ENCODE measurements around the gene EXT2. TPM values are rescaled to one million over a fixed set of nuclear protein-coding genes. Genes with fewer than 3 reads are reported as not detected.

EXT2 gene
- total RNA-seq, 1 experiment from 2014 or later: 77.0 TPM

- H3K36me3 ChIP-seq (ENCODE audit: low read depth, low read length): no peaks in the 10 kb centered on the region; the same call in none of the 2 replicates
- H3F3A ChIP-seq (ENCODE audit: low read length, unreplicated experiment): no peaks in the 10 kb centered on the region
- ATAC-seq (no peak), DNase-seq (no peak)
- no peaks in the 10 kb centered on the region for H4K20me1 ChIP-seq (ENCODE audit: low read length)
- no peak overlapping the region for H3K9ac ChIP-seq (ENCODE audit: low read length)
- TF ChIP-seq EZH2 (IDR thresholded peaks at IDR 0.05; ENCODE audit: low read length, unreplicated experiment) (no peak), CTCF (conservative IDR thresholded peaks at IDR 0.05; ENCODE audit: low read depth, low read length) (no peak), EZH2phosphoT487 (IDR thresholded peaks at IDR 0.05; ENCODE audit: borderline replicate concordance, low read length) (no peak)
- H3K79me2 ChIP-seq (ENCODE audit: low read length): no peaks in the 10 kb centered on the region
- H3K27me3 ChIP-seq (ENCODE audit: low read length): no peaks in the 10 kb centered on the region
- no peaks in the 10 kb centered on the region for H3K4me1 ChIP-seq (ENCODE audit: insufficient read depth, low read length)
- no peak overlapping the region for H2AFZ ChIP-seq (ENCODE audit: low read length)
- no peak overlapping the region for H3K4me3 ChIP-seq (ENCODE audit: low read length)
- BruUV-seq (replicated peaks): no TSS peak
- no peak overlapping the region for H3K27ac ChIP-seq (ENCODE audit: low read length)
- H3K9me3 ChIP-seq (ENCODE audit: low read length): no peaks in the 10 kb centered on the region
- no peak overlapping the region for H3K4me2 ChIP-seq (ENCODE audit: low read length)
- ChIA-PET CTCF (no interaction called here), POLR2A (ENCODE audit: unreplicated experiment) (no interaction called here)
- intact Hi-C loops (cut with micrococcal nuclease): no loop called here
- H3K9me2 ChIP-seq (replicated peaks; ENCODE audit: low read length): no peaks in the 10 kb centered on the region
Measured at GRCh38 chr11:44205836-44206235, 110.4 kb downstream of the EXT2 start.

GRCh38 chr11:44207292-44207691 is 111.8 kb downstream of the EXT2 start:
- H3K4me3 ChIP-seq (ENCODE audit: low read length): no peak overlapping the region
- H3K27ac ChIP-seq (ENCODE audit: low read length): no peak overlapping the region
- no peaks in the 10 kb centered on the region for H3F3A ChIP-seq (ENCODE audit: low read length, unreplicated experiment)
- intact Hi-C loops (cut with micrococcal nuclease): no loop called here
- TF ChIP-seq CTCF (conservative IDR thresholded peaks at IDR 0.05; ENCODE audit: low read depth, low read length) (no peak), EZH2phosphoT487 (IDR thresholded peaks at IDR 0.05; ENCODE audit: borderline replicate concordance, low read length) (no peak), EZH2 (IDR thresholded peaks at IDR 0.05; ENCODE audit: low read length, unreplicated experiment) (no peak)
- DNase-seq: no peak
- CTCF ChIA-PET: no interaction called here
- H3K9ac ChIP-seq (ENCODE audit: low read length): no peak overlapping the region
- H3K9me2 ChIP-seq (replicated peaks; ENCODE audit: low read length): no peaks in the 10 kb centered on the region
- H3K4me2 ChIP-seq (ENCODE audit: low read length): no peak overlapping the region
- H3K4me1 ChIP-seq (ENCODE audit: insufficient read depth, low read length): no peaks in the 10 kb centered on the region
- POLR2A ChIA-PET (ENCODE audit: unreplicated experiment): no interaction called here
- H3K36me3 ChIP-seq (ENCODE audit: low read depth, low read length): no peaks in the 10 kb centered on the region; the same call in none of the 2 replicates
- H3K9me3 ChIP-seq (ENCODE audit: low read length): no peaks in the 10 kb centered on the region
- no peaks in the 10 kb centered on the region for H3K27me3 ChIP-seq (ENCODE audit: low read length)
- no peak for ATAC-seq
- BruUV-seq (replicated peaks): no TSS peak
- no peaks in the 10 kb centered on the region for H4K20me1 ChIP-seq (ENCODE audit: low read length)
- no peaks in the 10 kb centered on the region for H3K79me2 ChIP-seq (ENCODE audit: low read length)
- no peak overlapping the region for H2AFZ ChIP-seq (ENCODE audit: low read length)

- Histone ChIP-seq H3K9me2 (replicated peaks; ENCODE audit: low read length) (no peaks in the 10 kb centered on the region), H3K4me2 (ENCODE audit: low read length) (no peak overlapping the region), H3K27ac (ENCODE audit: low read length) (no peak overlapping the region), H3K9ac (ENCODE audit: low read length) (no peak overlapping the region), H4K20me1 (ENCODE audit: low read length) (no peaks in the 10 kb centered on the region), H3K79me2 (ENCODE audit: low read length) (no peaks in the 10 kb centered on the region), H3K4me3 (ENCODE audit: low read length) (no peak overlapping the region), H3K27me3 (ENCODE audit: low read length) (no peaks in the 10 kb centered on the region), H3K36me3 (ENCODE audit: low read depth, low read length) (no peaks in the 10 kb centered on the region; the same call in none of the 2 replicates), H3F3A (ENCODE audit: low read length, unreplicated experiment) (no peaks in the 10 kb centered on the region), H3K4me1 (ENCODE audit: insufficient read depth, low read length) (no peaks in the 10 kb centered on the region), H3K9me3 (ENCODE audit: low read length) (no peaks in the 10 kb centered on the region), H2AFZ (ENCODE audit: low read length) (no peak overlapping the region)
- no peak for ATAC-seq
- ChIA-PET POLR2A (ENCODE audit: unreplicated experiment) (no interaction called here), CTCF (no interaction called here)
- BruUV-seq (replicated peaks): no TSS peak
- intact Hi-C loops (cut with micrococcal nuclease): no loop called here
- TF ChIP-seq EZH2 (IDR thresholded peaks at IDR 0.05; ENCODE audit: low read length, unreplicated experiment) (no peak), EZH2phosphoT487 (IDR thresholded peaks at IDR 0.05; ENCODE audit: borderline replicate concordance, low read length) (no peak), CTCF (conservative IDR thresholded peaks at IDR 0.05; ENCODE audit: low read depth, low read length) (no peak)
- no peak for DNase-seq
Measured at GRCh38 chr11:44208976-44209603, 113.6 kb downstream of the EXT2 start.
